Measurements from ENCODE around the gene MAGI2.
A peak's percentile ranks its signal among the peaks of the same experiment; 100 is the strongest.
"Not testable (repeated sequence)": the region's sequence is repeated elsewhere in the genome, so short reads cannot be mapped to it uniquely, and the experiment has no call there.

The MAGI2 gene

DNA sequence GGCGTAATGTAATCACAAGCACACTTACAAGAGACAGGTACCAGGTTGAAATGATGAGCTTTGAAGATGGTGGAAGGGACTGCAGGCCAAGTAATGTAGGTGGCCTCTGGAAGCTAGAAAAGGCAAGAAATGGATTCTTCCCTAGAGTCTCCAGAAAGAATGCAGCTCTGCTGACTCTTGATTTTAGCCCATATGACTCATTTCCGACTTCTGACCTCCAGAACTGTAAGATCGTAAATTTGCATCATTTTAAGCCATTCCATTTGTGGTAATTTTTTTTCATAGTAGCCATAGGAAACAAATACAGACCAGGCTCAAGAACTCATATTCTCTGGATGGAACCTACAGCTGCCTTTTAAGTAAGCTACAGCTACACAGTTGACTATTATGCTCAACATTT, 315.5 kb downstream of the MAGI2 start:
- DNase-seq, result no peak

DNA sequence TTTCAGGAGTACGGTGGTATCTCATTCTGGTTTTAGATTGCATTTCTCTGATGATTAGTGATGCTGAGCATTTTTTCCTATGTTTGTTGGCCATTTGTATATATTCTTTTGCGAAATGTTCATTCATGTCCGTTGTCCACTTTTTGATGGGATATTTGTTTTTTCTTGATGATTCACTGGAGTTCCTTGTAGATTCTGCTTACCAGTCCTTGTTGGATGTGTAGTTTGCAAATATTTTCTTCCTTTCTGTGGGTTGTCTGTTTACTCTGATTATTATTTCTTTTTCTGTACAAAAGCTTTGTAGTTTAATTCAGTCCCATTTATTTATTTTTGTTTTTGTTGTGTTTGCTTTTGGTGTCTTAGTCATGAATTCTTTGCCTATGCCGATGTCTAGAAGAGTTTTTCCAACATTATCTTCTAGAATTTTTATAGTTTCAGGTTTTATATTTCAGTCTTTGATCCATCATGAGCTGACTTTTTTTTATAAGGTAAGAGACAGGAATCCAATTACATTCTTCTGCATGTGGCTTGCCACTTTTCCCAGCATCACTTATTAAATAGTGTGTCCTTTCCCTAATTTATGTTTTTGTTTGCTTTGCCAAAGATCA, 320.5 kb downstream of the MAGI2 start:
- DNase-seq, result no peak

DNA sequence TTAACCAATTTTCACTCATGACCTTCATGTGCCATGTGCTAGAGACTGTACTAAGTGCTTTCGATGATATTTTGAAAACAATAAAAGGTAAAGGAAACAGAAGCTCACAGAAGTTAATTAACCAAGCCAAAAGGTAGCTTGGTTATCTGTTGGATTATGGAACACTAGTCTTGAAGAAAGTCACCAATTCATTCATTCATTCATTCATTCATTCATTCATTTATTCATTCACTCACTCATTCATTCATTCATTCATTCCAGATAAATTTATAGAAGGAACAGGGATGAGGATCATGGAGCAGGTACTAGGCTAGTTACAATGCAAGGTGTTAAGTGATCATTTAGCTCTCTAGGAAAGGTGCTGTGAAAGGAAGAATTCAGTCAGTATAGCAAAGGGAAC, 322.8 kb downstream of the MAGI2 start:
- DNase-seq, result no peak

DNA sequence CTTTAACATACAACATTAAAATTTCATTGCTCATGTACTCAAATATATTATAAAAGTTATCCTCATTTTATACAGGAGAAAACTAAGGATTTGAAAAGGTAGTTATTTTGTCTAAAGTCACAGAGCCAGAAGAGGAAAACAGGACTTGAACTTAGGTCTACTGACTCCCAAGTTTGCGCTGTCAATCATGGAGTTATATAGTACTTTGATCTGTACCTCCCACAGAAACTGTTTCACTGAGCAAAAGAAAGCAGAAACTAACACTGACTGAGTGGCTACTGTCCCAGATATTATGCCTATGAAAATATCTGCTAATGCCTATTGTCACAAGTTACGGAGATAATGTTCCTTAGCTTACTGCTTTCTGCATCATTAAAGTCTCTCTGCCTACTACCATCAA, 329.1 kb downstream of the MAGI2 start:
- DNase-seq, result no peak

DNA sequence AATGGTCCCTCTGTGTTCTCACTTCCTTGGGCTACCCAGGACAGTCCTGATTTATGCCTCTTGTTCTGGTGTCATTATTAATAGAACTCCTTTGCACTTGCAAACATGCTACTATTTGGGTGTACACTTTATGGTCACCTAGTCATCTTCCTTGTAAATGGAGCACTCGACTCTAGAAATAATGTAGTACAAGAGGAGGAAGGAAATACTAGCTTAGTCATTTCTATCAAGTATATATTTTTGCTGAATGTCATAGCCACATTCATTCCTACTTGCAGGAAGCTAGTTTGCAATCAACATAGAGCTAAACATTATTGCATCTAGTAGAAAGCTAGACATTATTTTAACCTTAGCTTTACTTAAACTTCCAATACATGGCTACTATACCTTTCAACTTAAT, 335.3 kb downstream of the MAGI2 start:
- no peak for DNase-seq

DNA sequence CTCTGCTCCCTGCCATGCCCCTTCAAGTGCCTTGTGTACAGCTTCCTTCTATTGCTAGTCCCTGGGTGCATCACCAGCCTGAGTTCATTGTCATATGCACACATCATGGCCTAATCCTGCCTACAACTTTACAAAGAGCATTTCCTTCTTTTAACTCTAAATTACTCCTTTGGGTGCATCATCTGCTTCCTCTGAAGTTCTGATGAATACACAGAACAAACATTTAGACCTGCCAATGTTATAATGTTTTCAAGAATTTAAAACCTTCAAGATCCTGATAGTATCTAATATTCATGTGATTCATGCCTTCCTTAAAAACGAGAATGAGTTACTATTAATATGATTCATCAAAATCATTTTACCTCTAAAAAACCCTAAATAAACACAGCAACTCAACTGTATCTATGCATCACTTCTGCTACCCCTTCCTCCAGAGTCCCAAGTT, 357.1 kb downstream of the MAGI2 start:
- no peak for DNase-seq

DNA sequence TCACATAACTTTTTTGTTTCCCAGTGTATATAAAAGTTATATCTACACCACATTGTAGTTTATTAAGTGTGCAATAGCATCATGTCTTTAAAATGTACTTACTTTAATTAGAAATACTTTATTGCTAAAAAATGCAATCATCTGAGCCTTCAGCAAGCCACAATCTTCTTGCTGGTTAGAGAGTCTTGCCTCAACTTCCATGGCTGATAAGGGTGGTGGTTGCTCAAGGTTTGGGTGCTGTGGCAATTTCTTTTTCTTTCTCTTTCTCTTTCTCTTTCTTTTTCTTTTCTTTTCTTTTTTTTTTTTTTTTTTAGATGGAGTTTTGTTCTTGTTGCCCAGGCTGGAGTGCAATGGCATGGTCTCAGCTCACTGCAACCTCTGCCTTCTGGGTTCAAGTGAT, 360.0 kb downstream of the MAGI2 start:
- DNase-seq, result no peak

DNA sequence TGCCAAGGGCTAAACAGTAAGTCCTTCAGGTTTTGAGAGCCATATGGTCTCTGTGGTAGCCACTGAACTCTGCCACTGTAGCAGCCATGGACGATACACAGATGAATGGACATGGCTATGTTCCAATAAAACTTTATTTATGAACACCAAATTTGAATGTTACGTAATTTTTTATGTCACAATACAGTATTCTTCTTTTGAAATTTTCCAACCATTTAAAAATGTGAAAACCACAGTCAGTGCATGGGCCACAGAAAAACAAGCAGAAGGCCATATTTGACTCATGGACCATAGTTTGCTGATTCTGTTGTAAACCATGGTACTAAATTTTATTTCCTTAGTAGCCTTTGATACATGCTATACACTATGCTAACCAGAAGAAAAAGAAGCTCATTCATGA, 361.8 kb downstream of the MAGI2 start:
- DNase-seq, result no peak

DNA sequence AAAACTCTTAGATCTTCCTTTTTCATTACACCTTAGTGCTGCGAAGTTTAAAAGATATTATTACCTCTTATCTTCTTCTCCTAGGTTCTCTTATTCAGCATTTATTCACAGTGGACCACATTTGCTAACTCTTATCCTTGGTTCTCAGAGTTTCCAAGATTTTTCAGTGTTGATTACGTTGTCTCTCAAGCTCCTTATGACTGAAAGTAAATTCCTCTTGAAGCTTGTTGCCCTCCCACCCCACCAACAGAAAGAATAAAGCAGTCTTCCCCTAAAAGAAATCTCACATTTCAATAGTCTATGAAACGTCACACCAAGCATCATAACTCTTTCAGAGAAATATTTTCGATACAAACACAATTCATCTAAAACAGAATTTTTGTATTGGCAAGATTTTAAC, 362.5 kb downstream of the MAGI2 start:
- no peak for DNase-seq

DNA sequence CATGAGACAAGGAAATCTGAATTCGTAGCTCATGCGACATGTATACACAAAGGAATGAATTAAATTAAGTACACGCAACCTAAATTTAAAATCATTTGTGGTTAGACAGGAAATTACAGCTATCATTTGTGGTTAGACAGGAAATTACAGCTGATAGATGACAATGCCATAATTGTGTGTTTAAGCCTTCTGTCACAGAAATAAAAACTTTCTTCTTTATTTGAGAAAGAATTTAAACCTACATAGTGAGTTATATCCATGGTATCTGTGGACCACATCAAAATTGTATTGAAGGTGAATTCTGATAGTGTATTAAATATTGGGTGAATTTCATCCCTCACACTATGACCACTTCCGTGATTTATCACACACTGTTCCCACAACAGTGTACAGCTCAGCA, 362.9 kb downstream of the MAGI2 start:
- no peak for DNase-seq

DNA sequence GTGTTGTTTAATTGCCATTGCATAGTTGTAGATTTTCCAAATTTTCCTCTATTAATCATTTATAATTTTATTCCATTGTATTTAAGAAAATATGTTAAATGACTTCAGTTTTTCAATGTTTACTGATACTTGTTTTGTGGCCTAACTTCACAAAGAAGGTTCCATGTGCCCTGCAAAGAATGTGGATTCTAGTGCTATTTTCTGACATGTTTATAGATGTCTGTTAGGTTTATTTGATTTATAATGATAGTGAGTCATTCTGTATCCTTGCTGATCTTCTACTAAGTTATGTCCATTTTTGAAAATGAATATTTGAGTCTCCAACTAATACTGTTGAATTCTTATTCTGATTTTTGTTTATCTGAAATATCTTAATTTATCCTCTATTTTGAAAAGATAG, 369.0 kb downstream of the MAGI2 start:
- no peak for DNase-seq

DNA sequence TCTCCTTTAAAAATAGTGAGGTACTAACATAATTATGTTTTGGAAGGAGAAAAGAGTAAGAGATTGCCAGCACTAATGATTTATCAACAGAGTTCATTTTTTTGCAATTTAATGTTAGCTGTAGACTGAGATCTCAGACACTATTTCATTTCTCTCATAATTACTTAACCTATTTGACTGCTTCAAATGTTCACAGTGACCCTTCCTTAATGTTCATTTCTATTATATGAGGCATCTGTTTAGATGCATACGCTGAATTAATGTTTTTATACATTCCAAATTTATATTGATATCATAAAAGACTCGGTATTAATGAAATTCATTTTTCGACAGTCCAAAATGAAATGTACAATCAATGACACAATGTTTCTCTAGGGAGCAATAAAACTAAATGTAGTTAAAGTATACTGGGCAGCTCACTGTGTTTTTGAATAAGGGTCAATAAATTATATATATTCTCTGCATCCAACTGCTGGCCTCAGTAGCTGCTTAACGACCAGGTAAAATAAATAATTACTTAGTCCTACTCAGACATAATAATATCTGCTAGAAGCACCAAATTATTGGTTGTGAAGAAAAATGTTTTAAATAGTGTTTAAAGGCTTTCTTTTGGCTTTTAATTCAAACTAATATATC, 373.4 kb downstream of the MAGI2 start:
- no peak for DNase-seq

DNA sequence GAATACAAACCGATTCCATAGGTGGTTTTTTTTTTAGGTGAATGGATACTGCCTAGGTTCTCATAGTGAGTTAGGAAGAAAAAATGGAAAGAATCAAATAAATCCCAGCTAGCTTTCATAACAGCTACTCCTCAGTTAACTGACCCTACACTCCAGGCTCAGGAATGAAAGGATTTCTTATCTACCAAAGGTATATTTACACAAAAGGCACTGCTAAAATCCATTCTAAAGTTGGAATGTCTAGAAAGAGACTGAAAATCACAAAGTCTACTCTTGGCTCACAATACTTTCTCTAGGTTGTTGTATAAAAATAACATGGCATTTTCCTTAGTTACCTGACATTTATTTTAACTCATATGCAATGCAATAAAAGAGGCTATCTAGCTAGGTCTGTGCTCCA, 375.2 kb downstream of the MAGI2 start:
- no peak for DNase-seq

DNA sequence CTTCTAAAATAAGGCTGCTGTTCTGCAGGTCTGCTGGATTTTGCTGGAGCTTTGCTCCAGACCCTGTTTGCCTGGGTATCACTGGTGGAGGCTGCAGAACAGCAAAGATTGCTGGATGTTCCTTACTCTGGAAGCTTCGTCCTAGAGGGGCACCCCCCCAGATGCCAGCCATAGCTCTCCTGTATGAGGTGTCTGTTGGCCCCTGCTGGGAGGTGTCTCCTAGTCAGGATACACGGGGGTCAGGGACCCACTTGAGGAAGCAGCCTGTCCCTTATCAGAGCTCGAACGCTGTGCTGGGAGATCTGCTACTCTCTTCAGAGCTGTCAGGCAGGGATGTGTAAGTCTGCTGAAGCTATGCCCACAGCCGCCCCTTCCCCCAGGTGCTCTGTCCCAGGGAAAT, 382.3 kb downstream of the MAGI2 start:
- not testable (repeated sequence) for DNase-seq

DNA sequence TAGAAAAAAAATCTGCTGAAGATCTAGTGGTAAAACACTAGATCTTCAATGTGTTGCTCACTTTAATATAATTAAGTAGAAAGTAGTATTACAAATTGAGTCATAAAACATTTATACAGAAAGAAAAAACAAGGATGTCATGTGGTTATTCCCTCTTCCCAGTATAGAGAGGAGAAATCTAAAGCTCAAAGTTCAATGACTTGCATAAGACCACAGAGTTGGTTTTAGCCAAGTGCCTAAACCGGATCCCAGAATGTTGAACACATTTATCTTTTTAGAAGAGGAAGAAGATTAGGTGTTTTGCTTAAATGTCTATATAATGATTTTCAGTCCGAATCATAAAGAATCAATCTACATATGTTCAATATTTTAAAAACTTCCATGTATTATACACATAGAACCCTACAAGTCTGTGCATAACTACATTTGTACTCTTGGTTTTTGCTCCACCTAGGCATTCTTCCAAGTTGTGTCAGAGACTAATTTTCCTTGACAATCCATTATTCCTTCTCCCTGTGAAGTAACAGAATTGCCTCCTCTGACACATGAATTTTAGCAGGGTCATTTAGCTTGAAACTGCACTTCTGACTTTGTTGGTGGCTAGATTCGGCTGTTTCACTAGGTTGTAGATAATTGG, 389.2 kb downstream of the MAGI2 start:
- no peak for DNase-seq

DNA sequence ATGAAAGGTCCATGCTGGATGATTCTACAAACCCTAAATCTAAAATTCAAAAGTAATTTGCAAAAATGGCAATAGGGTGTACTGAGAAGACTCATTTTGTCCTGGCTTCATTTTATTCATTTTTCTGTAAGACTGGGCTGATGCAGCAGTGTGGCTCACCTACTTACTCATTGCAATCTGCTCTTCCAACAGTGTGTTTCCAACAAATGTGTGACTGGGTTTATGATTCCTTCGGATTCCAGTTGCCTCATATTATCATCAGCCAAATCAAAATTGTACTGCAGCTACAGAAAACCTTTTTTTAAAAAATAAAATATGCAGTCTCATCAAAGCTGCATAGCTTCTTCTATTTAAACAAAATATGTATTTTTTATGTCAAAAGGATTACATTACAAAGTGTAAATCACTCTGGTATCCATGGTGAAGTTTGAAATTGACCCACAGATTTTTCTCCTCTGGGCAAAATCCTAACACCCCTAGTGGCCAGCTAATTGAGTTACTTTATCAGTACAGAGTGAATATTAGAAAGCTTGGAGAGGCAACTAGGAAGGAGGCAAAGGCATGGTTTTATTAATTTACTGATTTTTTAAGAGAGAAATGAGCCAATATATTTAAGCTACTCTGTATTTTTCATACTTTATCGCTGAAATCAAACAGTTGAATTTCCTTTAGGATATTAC, 390.3 kb downstream of the MAGI2 start:
- no peak for DNase-seq

DNA sequence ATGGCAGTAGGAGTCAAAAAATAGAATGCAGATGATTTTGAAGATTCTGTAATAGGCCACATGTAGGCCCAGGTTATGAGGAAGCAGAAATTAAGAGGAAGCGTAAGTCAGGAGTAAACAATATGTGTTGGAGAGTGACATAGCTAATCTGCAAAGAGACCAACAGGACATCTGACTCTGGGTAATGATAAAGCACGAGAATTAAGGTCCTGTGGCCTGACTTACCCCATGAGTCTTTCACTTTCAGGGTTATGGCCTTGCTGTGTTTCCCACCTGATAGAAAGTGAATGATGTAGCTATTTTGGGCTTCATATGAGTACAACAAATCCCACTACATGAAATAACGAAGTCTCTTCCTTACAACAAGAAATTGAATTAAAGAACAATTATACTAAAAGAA, 393.0 kb downstream of the MAGI2 start:
- DNase-seq, result no peak

DNA sequence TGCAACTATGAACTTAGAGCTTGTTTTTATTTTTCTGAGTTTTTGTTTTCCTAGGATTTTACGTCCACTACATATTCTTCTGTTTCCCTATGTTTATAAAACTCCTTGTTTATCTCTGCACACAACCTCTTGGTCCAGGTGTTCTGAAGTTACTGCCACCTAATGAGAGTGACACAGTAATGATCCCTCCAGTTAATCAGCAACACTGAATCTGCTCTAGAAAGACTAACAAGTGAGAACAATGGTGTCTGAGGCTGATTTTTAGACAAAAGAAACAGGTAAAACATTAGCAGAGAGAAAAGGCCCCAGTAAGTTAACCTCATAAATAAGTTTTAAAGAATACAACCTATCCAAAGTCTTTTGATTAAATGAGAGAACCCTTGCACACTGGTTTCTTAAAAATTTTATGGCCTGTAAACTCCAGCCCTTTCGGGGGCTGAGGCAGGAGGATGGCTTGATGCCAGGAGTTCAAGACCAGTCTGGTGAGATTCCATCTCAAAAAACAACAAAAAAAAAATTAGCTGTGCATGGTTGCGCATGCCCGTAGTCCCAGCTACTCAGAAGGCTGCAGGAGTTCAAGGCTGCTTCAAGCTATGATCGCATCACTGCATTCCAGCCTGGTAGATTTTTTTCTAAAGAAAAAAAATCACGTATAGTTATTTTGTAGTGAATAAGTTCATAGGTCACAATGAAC, 397.6 kb downstream of the MAGI2 start:
- no peak for DNase-seq

DNA sequence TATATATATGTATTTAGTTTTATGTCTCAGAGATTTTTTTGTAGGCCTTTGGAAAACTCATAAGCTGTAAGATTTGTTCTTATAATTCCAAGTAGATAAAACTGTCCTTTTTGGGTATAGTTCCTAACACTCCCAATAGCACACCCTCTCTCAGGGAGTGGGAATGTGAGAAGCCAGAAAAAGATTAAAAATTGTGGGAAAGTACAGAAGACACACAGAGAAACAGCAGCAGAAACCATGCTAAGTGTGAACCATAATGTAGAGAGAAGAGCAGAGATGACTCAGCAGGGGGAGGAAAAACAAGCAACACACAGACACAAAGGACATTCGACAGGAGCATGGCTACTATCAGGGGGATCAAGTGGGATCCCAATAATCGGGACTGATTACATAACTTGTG, 401.6 kb downstream of the MAGI2 start:
- no peak for DNase-seq

DNA sequence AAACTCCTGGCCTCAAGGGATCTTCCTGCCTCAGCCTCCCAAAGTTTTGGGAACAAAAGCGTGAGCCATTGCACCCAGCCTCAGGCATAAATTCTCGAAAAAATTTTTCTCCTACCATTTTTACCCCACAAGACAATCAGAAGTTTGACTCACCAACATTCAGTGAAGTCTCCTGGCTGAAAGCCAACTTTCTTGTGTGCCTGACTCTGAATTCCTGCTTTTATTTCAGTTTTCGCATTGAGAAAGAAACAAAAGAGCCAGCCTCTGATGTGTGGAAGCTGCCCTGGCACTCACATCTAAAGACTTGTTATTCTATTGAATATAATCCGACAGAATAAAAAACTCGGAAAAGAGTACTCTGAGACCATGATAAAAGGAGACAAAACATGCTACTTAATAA, 402.9 kb downstream of the MAGI2 start:
- peak in 1 of 2 experiments; percentile 28 for DNase-seq

DNA sequence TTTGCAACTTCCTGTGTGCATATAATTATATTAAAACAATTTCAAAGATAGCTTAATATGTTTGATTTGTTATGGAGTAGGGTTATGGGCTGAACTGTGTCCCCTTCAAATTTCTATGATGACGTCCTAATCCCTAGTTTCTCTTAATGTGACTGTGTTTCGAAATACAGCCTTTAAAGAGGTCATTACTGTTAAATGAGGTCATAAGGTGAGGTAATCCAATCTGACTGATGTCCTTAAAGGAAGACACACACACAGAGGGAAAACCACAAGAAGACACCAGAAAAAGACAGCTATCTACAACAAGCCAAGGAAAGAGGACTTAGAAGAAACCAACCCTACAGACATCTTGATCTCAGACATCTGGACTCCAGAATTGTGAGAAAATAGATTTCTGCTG, 407.4 kb downstream of the MAGI2 start:
- no peak for DNase-seq

DNA sequence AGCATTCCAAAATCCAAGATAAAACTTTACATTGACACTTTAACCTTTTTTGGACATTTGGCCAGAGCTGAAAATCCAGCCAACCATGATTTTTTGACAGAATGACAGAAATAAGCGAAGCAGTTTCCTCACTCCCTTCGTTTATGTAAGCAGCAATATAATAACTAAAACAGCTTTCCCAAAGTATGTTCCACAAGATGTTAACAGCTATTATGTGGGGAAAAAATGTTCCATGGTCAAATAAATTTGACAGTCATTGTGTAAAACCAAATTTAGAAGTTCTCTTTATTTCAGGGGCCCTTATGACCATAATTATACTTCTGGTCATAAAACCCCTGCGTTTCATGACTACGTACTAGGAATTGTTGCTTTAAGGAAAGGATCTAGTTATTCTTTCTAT, 416.5 kb downstream of the MAGI2 start:
- no peak for DNase-seq

DNA sequence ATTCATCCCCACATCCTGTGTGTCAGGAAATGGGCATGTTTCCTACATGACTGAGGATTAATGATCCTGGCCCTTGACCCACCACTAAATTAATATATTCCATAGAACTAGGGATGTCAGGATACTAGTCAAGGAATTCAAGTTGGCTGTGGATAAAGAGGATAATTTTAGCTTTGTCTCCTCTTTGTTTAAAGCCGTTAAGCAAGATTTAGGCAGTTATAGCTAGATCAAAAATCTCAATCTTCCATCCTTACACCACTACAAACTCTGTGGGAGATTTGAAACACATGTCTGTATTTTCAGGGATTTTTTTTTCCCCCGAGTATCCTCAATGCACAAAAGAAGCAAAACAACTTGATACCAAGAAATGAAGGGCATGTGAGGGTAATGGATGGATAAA, 417.1 kb downstream of the MAGI2 start:
- DNase-seq, result no peak

DNA sequence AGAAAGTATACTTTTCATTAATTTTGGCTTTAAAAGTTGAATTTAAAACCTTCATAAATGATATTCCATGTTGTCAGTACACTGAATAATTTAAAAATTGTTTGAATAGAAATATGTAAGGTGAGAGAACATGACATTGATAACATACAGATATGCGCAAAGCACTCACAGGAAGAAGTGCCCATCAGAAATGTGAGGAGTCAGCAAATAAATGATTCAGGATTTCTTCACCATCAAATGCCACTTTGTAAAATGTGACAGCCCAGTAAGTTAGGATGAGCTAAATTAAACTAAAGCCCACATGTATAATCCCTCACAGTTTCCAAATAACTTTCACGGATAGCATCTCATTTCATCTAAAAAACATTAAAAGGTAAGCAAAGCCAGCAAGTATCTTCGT, 417.6 kb downstream of the MAGI2 start:
- no peak for DNase-seq

Data from NCI-H446 (cell line).